ENCODE results near the gene RCC2.

The RCC2 gene

DNA sequence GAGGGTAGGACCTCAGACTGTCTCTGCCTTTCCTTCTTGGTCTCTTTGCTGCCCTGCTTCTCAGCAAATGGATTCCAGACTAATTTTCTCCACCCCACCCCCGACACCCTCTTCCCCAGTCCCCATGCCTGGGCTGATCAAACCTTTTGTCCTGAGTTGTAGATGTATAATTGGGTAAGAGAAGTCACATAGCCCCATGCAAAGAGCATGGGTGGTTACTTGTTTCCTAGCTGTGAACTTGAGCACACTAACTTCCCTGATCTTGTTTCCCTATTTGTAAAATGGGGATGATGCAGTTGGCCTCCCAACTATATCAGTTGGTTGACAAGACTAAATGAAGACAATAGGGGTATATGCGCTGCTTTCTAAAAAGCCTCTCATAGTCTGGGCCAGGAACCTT lies 58.3 kb downstream of the RCC2 start:
- in situ Hi-C loops (cut with HindIII; ENCODE audit: low sequenced_read_pairs): no loop called here

- in situ Hi-C loops (cut with HindIII; ENCODE audit: low sequenced_read_pairs): no loop called here
Observed at GRCh38 chr1:17377325-17377953, 62.0 kb downstream of the RCC2 start.

DNA sequence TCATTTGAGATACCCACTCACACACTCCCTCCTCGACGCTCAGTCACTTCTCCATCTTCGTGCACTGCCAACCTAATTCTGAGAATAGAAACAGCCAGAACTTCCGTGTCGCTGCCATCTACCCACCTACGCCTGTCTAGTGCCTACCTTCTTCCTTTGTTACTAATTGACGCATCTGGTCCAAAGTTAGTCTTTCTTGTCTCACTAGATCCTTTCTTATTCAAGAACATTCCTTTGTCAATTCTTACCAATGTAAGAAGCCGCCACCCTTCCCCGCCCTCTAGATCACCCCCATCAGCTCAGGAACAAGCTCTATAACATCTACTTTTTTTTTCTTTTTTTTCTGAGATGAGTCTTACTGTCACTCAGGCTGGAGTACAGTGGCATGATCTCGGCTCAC lies 63.8 kb downstream of the RCC2 start:
- in situ Hi-C loops (cut with HindIII; ENCODE audit: low sequenced_read_pairs): no loop called here

DNA sequence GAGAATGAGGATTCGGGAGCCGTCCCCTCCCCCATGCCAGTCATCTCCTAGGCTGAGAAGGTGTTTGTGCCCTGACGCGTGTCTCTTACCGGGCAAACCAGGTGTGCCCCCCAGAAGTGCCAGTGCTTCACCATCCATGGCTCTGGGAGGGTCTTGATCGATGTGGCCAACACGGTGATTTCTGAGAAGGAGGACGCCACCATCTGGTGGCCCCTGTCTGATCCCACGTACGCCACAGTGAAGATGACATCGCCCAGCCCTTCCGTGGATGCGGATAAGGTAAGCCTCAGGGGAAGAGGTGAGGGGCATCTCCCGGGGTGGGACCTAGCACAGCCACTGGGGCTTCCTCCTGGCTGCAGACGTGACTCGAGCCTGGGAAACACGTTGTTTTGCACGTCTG lies 66.5 kb downstream of the RCC2 start:
- in situ Hi-C loops (cut with HindIII; ENCODE audit: low sequenced_read_pairs): no loop called here

- in situ Hi-C loops (cut with HindIII; ENCODE audit: low sequenced_read_pairs): no loop called here
Observed at GRCh38 chr1:17371896-17372295, 67.6 kb downstream of the RCC2 start, which contains the start of gene PADI6. Gene PADI6 (plus strand): TSS chr1:17372196. CDS start chr1:17372246, 50 bp downstream.

DNA sequence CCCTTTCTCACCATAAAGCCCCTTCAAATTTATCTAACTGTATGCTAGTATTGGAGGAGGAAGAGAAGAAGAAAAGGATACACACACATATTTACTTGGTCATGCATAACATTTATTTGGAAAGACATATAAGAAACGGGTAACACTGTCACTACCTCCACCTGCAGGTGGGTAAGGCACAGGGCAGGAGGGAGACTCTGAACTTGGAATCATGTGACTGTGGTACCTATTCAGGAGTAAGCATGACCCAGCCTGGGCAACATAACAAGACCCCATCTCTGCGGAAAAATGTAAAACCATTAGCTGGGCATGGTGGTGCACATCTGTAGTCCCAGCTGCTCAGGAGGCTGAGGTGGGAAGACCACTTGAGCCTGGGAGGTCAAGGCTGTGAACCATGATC lies 68.9 kb downstream of the RCC2 start:
- in situ Hi-C loops (cut with HindIII; ENCODE audit: low sequenced_read_pairs): no loop called here

DNA sequence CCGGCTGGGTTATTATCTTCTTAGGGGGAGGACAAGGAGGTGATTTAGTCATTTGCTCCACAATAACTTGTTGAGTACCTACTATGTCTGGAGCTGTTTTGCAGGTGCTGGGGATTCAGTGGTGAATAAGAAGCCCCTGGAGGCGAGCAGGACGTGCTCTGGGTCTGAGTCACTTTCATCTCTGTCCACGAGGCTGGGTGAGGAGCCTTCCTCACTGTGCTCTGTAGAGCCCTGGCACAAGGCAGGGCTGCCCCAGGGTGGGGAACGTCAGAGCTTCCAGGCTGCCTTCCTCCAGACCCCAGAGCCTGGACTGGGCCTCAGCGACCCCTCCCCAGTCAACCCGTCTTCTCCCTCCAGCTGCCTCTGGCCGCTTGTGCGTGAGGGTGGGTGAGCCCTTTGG lies 70.0 kb downstream of the RCC2 start:
- in situ Hi-C loops (cut with HindIII; ENCODE audit: low sequenced_read_pairs): no loop called here

GRCh38 chr1:17365293-17365692 lies 74.2 kb downstream of the RCC2 start:
- in situ Hi-C loops (cut with HindIII; ENCODE audit: low sequenced_read_pairs): no loop called here

- in situ Hi-C loops (cut with HindIII; ENCODE audit: low sequenced_read_pairs): no loop called here
Observed at GRCh38 chr1:17363771-17364170, 75.7 kb downstream of the RCC2 start.

GRCh38 chr1:17363351-17363750 lies 76.1 kb downstream of the RCC2 start:
- in situ Hi-C loops (cut with HindIII; ENCODE audit: low sequenced_read_pairs): no loop called here

- in situ Hi-C loops (cut with HindIII; ENCODE audit: low sequenced_read_pairs): no loop called here
Observed at GRCh38 chr1:17361687-17362086, 77.8 kb downstream of the RCC2 start.

- in situ Hi-C loops (cut with HindIII; ENCODE audit: low sequenced_read_pairs): no loop called here
Observed at GRCh38 chr1:17360272-17360956, 79.1 kb downstream of the RCC2 start.

DNA sequence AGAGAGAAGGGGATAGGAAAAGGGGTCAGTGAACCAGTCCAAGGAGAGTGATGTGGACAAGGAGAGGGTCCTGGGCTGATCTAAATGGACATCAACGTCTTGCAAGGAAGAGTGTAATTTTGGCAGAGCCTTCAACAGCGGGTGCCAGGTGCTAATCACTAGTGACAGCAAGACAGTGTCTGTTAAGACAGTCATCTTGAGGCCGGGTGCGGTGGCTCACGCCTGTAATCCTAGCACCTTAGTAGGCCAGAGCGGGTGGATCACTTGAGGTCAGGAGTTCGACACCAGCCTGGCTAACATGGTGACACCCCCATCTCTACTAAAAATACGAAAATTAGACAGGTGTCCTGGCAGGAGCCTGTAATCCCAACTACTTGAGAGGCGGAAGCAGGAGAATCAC lies 79.7 kb downstream of the RCC2 start:
- in situ Hi-C loops (cut with HindIII; ENCODE audit: low sequenced_read_pairs): no loop called here

DNA sequence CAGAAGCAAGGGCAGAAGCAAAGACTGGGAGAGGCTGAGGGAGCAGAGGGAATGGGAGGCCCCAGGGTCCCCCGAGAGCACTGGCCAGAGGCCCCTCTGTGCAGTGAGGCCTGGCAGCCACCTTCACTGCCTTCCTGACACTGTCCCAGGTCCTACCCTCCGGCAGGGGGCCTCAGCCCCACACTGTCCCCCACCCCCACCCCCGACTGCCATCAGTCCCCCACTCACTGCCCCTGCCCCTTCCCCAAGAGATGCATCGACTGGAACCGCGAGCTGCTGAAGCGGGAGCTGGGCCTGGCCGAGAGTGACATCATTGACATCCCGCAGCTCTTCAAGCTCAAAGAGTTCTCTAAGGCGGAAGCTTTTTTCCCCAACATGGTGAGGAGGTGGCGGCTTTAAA lies 80.4 kb downstream of the RCC2 start:
- in situ Hi-C loops (cut with HindIII; ENCODE audit: low sequenced_read_pairs): no loop called here

GRCh38 chr1:17358557-17358956 lies 80.9 kb downstream of the RCC2 start:
- in situ Hi-C loops (cut with HindIII; ENCODE audit: low sequenced_read_pairs): no loop called here
